GM21576 (cell line): ENCODE data around the gene CACNA2D4.

ENCODE experiments used
- ATAC-seq: cut with Tn5 transposase; IDR thresholded peaks from one replicate; pipeline ENCODE4 v1.9.1; 2021; ENCODE audit warnings: mild to moderate bottlenecking, moderate library complexity; ENCODE audit not compliant: unreplicated experiment

The CACNA2D4 gene

DNA sequence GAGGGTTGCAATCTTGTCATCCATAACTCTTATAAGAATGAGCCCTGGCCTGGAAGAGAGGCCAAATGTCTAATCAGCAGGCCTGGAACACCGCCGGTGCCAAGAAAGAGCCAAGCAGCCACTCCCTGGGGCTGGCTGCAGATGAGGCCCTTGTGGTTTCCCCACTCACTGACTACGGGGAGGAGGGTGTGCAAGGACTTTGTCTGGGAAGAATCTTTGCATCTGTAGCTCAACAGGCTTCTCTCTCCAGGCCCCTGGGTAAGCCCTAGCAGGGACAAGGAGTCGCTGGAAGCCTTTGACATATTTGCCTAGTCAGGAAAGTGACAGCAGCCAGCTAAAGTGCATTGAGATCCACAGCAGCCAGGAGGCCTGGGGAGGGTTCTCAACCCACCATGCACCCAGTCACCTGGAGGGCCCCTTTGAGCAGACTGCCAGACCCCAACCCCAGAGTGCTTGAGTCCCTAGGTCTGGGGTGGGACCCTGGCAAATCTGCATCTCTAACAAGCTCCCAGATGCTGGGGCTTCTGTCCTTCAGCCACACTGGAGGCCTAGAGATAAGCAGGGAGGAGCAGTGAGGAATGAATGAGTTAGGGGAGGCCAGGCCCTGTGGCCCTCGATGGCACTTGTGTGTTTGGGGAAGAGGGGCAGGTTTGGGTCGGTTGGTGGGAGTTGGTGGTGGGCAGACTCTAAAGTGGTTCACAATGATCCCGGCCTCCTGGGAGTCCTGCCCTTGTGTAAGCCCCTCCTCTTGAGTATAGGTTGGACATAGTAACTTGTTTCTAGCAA, 112.0 kb downstream of the CACNA2D4 start:
- no peak for ATAC-seq

- no peak for ATAC-seq
Measured at GRCh38 chr12:1805441-1806081, 112.9 kb downstream of the CACNA2D4 start.

GRCh38 chr12:1804545-1805332, 113.7 kb downstream of the CACNA2D4 start:
- peak; percentile 85 for ATAC-seq

- ATAC-seq, result no peak
Measured at GRCh38 chr12:1803736-1804135, 114.7 kb downstream of the CACNA2D4 start.

DNA sequence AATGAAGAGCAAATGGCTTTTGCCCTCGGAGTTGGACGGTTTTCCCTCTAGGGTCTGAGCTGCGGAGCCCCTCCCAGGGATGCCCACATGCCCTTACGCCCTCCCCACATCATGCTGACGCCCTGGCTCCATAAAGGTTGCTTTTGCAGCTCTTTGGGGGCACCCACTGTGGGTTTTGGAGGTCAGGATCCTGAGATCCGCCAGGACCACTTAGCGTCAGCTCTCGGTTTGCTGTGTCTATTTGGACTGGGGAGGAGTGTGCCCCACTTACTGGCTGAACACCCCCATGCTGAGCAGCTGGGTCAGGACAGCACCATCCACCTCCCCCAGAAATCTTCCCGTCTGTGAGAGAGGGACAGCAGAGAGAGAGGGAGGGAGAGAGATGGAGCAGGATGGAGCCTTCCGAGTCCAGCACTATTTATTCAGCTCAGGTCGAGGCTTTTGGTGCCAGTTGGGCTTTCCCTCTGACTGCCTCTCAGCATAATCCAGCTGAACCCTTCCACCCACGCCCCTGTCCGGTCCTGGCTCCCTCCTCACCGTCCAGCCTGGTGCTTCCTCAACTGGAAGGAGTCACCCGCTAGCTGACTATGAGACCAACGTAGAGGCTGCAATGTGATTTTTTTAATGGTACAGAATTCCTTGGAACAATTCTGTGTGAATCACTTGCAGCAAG, 117.0 kb downstream of the CACNA2D4 start:
- ATAC-seq, result no peak

DNA sequence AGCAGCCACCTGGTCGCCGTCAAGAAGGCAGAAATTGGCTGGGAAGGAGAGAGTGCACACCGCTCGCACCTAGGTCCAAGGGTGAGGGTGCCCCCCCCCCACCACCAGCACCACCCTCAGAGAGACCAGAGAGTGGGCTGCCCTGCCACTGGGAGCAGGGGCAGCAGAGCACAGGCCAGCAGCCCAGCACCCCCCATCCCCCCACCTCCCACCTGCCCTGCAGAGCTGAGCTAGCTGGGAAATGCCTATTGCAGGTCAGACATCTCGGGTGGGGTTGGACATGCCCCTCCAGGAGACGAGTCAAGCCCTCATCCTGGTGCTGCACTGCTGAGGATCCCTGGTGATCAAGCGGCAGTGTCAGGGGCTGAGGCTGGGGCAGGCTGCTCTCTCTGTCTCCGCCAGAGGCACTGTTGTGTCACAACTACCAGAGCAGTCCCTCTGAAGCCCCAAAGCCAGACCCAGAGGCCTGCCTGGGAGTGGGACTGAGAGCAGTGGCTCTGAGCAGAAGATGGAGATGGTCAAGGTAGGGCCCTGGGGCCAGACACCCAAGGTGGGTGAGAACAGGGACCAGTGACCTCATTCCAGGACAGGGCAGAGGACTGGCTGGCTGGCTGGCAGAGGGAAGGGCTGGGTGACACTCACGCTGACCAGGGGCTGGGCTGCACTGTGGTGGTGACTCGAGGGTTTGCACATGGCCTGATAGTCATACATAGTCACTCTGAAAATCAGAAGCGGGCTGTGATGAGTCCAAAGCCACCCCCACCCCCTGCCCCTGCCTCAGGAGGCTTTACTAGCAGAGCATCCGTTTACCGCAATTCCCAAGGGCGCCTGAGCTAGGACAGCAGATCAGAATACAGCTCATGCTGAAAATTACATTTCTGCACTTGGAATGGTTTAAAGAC, 117.8 kb downstream of the CACNA2D4 start:
- no peak for ATAC-seq

DNA sequence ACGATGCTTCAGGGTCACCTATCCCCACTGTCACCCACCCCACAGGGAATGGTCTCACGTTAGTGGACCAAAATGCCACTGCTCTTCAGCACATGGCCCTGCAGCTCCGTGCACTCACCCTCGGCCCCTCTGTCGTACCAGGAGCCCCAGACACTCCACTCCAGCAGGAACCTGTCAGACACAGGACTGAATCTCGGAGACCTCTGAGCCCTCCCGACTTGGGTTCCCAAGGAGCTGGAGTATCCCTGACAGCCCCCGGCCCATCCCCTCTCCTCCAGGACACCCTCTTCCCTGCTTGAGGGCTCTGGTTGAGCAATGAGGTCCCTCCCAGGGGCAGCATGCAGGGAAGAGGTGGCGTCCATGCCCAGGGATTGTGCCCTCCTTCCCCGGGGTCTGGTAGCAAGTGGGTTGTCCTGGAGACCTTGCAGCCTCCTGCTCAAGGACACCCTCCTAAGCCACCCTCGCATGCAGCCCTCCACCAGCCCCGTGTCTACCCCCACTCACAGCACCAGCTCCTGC, 118.5 kb downstream of the CACNA2D4 start:
- ATAC-seq, result no peak

GRCh38 chr12:1799051-1799881, 119.2 kb downstream of the CACNA2D4 start:
- no peak for ATAC-seq

DNA sequence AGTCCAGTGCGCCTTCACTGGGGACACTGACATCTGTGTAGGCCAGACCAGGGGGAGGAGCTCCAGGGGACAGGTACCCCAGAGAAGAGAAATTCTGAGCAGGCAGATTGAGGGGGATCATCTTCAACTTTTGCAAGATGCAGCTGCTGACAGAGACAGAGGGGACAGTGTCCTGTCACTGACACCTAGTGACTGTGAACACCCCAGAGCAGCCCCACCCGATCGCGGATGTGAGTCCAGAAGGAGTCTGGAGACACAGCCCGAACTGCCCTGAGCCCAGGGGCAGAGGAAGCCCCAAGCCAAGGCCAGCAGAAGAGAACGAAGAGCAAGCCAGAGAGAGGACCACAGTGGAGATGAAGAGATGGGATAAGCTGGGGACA, 119.8 kb downstream of the CACNA2D4 start:
- ATAC-seq, result no peak

DNA sequence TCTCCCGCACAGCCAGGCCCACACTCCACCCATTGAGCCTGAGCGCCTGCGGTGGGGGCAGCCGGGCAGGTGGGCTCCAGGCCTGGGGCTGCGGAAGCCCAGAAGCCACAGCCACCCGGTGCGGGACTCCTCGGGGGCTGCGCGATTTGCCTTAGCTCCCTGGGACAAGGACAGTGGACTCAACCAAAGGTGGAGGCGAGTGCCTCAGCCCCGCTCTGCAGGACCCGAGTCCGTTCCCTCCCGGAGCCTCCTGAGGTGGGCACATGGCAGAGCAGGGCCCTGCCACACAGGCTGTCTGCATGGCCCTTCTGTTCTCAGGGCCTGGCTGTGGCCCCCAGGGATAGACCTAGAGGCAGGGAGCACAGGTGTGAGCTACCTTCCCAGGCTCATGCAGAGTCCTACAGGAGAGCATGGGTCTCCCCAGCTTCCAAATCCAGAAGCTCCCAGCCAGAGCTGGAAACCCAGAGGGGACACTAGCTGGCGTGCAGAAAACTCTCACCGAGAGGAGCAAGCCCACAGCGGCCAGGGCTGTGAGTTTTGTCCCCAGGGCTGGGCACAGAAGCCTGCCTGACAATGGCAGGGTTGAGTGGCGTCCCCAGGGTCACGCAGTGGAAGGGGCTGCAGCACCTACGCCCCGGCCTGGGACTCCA, 120.3 kb downstream of the CACNA2D4 start:
- no peak for ATAC-seq

GRCh38 chr12:1797011-1797901, 121.2 kb downstream of the CACNA2D4 start:
- ATAC-seq, result peak; percentile 20

GRCh38 chr12:1796515-1797010, 121.9 kb downstream of the CACNA2D4 start:
- ATAC-seq, result peak; percentile 15

DNA sequence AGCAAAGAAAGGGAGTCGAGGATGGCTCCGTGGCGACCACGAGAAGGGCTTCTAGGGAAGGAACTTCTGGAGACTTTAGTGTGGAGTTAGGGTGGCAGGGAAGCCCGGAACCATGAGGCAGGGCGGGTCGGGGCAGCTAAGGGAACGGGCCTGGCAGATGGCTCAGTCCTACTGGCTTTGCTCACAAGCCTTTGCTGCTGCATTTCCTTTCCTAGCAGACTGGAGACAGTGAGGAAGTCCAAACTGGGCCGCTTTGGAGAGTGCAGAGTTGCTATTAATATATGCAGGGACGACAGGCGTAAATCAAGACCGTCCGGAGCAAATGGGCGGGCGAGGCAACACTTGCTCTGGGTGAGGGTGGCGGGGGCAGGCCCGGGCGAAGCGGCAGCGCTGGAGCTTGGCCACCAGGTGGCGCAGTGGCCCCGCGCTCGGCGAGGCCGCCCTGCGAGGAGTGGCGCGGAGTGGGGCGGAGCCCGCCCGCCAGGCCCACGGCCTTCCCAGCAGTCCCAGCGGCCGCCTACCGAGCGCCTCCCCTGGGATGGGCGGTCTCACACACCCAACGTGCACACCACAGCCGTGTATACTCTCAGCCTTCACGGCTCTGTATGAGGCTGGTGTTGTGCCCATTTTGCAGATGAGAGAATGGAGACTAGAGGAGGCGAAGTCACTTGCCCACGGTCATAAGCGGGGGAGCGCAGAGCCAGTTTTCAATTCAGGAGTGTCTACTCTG, 122.5 kb downstream of the CACNA2D4 start:
- peak; percentile 91 for ATAC-seq

DNA sequence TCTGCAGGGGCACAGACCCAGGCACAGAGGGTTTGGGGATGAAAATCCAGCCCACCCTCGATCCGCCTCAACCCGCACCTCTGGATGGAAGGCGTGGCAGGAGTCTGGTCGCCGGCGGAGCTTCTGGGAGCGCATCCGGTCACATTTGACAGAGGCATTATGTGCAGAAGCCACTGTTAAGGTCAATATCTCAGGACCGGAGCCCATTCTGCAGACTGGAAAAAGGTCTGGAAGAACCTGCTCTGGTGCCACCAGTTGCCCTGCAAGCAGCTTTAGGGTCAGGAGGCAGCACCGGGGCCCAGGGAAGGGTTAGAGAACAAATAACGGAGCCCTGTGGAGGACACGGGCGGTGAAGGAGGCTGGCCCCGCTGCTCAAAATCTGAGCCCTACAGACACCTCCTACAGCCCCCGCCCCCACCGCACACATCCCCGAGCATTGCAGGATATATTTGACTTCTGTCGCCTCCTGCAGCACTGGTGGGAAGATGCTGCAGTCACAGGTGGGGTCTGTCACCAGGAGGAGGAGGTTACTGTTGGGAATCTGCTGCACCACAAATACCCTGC, 123.1 kb downstream of the CACNA2D4 start:
- no peak for ATAC-seq

- ATAC-seq, result no peak
Measured at GRCh38 chr12:1794440-1795090, 123.9 kb downstream of the CACNA2D4 start.
